Epithelial cell of esophagus (primary cell): ENCODE data around the gene ITPRID2.

Experiments used
- DNase-seq: peaks from one replicate; pipeline ENCODE4 v3.0.0; 2010; ENCODE audit warnings: low read depth
- H3K4me3 ChIP-seq: 2 replicates; pipeline ENCODE4 v1.5.1; 2011; ENCODE audit warnings: mild to moderate bottlenecking, low read length, control low read depth
- TF ChIP-seq, protein P1 (sequence below): IDR thresholded peaks from 2 replicates; pipeline ENCODE4 v1.5.1; 2011; ENCODE audit warnings: low read depth, mild to moderate bottlenecking, low read length, control low read depth, inconsistent platforms; ENCODE audit not compliant: insufficient read depth; ENCODE audit errors: missing control alignments

ITPRID2 gene

DNA sequence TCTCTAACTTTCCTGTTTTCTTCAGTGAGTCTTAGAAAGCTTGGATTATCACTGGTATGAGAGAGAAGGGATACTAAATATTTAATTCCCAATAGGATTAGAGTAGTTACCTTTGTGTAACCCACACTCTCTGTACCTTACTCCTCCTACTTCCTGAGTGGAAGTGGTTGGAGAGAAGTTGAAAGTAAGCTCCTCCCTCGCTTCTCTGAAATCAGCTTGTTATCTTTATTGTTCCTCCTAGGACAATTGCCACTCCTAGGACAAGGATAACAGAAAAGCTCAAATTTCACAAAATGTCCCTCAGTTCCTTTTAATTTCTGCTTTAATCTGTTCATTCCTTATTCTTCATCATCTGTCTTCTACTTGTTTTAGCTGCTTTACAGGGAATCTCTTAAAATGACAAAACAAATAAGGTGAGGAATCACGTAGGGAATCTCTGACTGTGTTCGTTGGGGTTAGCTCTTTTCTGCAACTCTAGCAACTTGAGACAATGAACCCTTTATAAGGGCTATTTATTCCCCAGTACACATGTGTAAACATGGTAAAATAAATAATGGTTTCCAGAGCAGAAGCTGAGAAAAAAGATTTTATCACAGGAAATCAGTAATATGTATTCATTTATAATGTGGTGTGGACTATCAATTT is 8.6 kb downstream of the ITPRID2 start:
- H3K4me3 ChIP-seq = no peak overlapping the region
- no peak for DNase-seq
- TF ChIP-seq, protein P1, sequence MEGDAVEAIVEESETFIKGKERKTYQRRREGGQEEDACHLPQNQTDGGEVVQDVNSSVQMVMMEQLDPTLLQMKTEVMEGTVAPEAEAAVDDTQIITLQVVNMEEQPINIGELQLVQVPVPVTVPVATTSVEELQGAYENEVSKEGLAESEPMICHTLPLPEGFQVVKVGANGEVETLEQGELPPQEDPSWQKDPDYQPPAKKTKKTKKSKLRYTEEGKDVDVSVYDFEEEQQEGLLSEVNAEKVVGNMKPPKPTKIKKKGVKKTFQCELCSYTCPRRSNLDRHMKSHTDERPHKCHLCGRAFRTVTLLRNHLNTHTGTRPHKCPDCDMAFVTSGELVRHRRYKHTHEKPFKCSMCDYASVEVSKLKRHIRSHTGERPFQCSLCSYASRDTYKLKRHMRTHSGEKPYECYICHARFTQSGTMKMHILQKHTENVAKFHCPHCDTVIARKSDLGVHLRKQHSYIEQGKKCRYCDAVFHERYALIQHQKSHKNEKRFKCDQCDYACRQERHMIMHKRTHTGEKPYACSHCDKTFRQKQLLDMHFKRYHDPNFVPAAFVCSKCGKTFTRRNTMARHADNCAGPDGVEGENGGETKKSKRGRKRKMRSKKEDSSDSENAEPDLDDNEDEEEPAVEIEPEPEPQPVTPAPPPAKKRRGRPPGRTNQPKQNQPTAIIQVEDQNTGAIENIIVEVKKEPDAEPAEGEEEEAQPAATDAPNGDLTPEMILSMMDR = no peak

DNA sequence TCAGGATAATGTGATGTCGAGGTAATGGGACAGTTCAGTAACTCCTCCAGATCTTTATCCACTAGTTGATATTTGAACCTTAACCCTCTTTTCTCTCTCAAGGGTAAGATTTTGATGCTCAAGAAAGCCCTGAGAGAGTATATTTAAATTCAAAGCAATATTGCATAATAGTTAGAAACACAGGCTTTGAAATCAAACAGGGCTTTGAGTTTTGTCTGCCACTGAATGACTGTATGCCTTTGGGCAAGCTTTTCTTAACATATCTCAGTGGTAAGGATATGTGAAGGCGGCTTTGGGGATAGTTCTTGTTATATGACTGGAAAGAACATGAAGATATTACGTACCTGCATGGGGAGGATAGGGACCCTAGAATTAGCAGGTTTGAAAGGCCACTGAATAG is 11.1 kb downstream of the ITPRID2 start:
- TF ChIP-seq, protein P1 = no peak
- H3K4me3 ChIP-seq = no peak overlapping the region
- peak; percentile 47 for DNase-seq

DNA sequence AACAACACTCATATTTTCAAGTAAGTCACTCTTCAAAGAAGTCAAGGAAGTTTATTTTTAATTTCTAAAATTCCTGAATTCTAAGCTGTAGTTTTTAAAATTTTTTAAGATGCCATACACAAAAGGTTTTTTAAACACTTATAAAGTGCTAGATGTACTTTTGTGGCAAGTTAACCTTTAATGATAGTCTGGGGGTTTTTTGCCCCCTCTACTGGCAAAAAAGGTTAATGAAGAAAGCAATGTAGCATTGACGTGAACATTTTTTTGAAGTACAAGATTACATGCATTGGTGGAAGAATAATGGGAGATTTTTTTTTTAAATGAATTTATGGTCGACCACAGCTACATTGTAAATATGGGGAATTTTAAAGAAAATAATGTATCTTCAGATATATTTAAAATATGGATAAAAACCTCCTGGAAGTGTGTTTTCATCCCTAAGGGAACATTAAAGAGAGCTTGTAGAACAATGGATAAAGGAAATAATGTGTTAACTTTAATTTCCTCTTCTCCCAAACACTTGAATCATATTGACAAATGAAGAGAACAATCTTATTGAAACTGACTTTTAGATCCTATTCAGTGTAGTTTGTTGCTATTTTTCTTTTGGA is 12.6 kb downstream of the ITPRID2 start:
- no peak overlapping the region for H3K4me3 ChIP-seq
- TF ChIP-seq, protein P1 = peak; percentile 42
- DNase-seq = peak; percentile 29

DNA sequence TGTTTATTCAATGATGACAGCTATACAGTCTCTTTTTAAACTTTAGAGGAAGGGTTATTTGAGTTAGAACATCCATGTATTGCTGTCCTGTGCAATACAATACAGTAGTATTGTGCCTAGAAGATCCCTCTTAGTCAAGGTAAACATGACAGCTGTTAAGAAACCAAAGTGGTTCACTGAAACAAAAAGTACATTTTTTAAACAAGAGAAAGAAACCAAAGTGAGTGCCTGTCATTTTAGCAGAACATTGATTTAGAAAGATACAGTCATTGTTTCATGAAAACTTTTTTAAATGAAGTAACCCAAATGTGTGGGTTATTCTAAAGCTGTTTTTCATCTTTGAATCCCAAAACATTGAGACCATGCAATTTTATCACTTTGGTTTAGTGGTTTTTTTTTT is 15.5 kb downstream of the ITPRID2 start:
- TF ChIP-seq, protein P1 = no peak
- DNase-seq = no peak
- H3K4me3 ChIP-seq = no peak overlapping the region

DNA sequence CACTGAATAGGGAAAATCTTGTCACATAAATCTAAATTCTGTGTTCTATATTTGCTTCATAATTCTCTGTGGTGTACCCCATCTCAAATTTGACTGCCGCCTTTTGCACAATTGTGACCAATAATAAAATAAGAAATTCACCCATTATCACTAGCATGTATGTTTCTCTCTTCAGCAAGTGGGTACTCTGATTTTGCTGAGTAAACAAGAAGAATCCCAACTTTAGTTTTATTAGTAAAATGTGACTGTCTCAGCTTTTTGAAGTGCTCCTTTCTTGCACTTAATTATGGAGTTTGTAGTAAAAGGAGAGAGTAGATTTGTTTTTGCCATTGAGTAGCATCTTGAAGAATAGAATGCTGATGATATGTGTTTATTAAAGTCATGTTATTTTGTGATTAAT is 16.1 kb downstream of the ITPRID2 start:
- TF ChIP-seq, protein P1 = no peak
- no peak overlapping the region for H3K4me3 ChIP-seq
- DNase-seq = no peak

DNA sequence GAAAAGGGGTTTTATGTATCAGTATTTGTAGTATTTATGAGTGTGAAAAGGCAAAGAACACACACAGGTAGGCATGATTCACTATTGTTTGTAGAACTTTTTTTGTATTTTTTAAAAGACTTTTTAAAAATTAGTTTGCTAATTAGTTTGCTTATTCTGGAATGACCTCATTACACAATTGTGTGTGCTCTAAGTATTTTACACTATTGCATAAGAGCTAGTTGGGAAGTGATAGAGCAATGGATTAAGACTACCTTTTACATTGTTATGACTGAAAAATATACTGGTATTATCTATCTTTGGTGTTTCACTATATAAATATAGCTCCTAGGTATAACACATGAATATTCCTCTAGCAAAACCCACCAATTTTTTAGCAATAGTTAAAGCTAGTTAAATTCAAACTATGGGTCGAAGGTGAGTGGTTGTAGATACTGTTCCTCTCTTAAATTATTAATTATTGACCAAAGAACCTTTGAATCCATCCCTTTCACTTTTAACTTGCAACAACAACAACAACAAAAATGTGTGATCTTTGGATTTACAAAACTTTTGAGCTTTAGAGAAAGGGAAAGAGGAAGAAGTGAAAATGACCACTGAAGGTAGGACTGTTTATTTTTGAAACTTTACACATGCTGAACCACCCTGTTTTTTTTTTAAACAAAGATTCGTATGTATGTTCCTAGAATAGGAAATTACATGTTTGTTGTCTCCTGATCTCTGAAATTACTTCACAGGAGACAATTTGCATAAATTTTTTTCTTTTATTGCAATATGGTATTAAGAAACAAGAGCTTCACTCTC is 18.7 kb downstream of the ITPRID2 start:
- TF ChIP-seq, protein P1 = no peak
- no peak overlapping the region for H3K4me3 ChIP-seq
- DNase-seq = no peak
